ENCODE data around the gene FANCD2. TPM values are rescaled to one million over a fixed set of nuclear protein-coding genes. Genes with fewer than 3 reads are reported as not detected.
A peak's percentile ranks its signal among the peaks of the same experiment; 100 is the strongest.
"Not testable (repeated sequence)": the region's sequence is repeated elsewhere in the genome, so short reads cannot be mapped to it uniquely, and the experiment has no call there.

Gene FANCD2
- total RNA-seq, 1 donor from 2014 or later: 2.1 TPM

DNA sequence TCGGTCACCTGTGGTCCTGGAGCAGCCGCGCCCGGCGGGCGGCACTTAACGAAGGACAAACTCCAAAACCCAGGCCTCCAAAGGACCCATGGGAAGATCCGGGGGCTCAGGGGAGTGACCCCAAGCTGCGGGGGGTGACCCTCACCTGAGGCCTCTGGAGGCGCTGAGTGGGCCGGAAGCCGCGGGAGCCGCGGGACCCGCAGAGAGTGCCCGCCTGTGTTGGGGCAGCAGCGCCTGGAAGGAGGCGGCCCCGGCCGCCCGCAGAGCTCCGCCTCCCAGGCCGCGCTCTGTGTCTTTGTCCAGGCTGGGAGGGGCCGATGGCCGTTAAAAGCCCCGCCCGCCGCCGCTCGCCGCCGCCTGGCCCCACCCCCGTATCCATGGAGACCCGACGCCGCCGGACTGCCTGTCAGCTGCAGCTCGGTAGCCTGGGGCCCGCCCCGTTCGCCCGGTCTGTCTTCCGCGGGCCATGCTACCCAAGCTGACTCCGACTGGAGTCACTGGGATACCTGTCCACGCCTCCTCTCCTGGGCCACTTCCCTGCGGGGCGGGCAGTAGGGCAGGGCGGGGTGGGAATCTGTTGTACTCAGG is 15.3 kb upstream of the FANCD2 start:
- TF ChIP-seq, protein P1, sequence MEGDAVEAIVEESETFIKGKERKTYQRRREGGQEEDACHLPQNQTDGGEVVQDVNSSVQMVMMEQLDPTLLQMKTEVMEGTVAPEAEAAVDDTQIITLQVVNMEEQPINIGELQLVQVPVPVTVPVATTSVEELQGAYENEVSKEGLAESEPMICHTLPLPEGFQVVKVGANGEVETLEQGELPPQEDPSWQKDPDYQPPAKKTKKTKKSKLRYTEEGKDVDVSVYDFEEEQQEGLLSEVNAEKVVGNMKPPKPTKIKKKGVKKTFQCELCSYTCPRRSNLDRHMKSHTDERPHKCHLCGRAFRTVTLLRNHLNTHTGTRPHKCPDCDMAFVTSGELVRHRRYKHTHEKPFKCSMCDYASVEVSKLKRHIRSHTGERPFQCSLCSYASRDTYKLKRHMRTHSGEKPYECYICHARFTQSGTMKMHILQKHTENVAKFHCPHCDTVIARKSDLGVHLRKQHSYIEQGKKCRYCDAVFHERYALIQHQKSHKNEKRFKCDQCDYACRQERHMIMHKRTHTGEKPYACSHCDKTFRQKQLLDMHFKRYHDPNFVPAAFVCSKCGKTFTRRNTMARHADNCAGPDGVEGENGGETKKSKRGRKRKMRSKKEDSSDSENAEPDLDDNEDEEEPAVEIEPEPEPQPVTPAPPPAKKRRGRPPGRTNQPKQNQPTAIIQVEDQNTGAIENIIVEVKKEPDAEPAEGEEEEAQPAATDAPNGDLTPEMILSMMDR (IDR thresholded peaks at IDR 0.05; ENCODE audit: insufficient read depth, low read length, severe bottlenecking): no peak
- Histone ChIP-seq H3K4me3 (ENCODE audit: low read depth, low read length) (peak overlapping the region; percentile 59), H3K27me3 (ENCODE audit: control insufficient read depth, insufficient read depth, low read length) (no peaks in the 10 kb centered on the region), H3K36me3 (ENCODE audit: control insufficient read depth, insufficient read depth, low read length) (no peaks in the 10 kb centered on the region)
- FAIRE-seq (no peak), DNase-seq (ENCODE audit: low read depth) (peak; percentile 89)

DNA sequence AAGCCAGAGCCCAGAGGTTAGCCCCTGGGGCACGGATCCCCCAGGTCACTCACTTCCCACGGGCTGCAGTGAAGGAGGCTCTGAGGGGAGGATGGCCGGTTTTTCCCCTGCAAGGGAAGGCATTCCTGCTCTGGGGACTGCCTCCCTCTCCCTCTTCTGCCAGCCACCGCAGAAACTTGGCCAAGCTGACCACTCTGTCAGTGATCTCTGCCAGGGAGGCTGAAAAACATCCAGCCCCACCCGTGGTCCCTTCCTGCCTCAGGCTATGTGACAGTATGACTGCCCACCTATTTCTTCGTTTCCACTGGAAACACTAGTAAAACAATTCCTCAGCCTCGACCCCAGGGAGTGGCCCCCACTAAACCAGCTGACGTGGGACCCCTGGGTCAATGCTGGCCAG is 14.6 kb upstream of the FANCD2 start:
- no peaks in the 10 kb centered on the region for H3K27me3 ChIP-seq (ENCODE audit: control insufficient read depth, insufficient read depth, low read length)
- FAIRE-seq (no peak), DNase-seq (ENCODE audit: low read depth) (no peak)
- H3K4me3 ChIP-seq (ENCODE audit: low read depth, low read length): no peak overlapping the region
- TF ChIP-seq, protein P1 (IDR thresholded peaks at IDR 0.05; ENCODE audit: insufficient read depth, low read length, severe bottlenecking): no peak
- H3K36me3 ChIP-seq (ENCODE audit: control insufficient read depth, insufficient read depth, low read length): no peaks in the 10 kb centered on the region

DNA sequence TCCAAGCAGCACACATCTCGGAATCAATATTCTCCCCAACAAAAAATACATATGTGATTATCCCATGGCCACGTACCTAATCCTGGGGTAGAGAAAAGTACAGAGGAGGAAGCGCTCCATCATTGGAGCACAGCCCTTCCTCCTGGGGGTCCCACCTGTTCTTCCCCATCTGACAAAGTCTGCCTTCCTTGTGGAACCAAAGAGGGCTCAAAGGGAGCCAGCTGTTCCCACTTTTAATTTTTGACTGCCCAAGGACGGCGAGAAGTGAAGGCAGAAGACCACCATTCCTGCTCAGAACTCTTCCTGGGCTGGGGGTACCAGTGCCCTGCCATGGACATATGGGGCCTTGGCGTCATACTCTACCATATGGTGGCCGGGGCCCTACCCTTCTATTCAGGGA is 14.1 kb upstream of the FANCD2 start:
- TF ChIP-seq, protein P1 (IDR thresholded peaks at IDR 0.05; ENCODE audit: insufficient read depth, low read length, severe bottlenecking): no peak
- no peak for DNase-seq (ENCODE audit: low read depth)
- FAIRE-seq: no peak
- no peak overlapping the region for H3K4me3 ChIP-seq (ENCODE audit: low read depth, low read length)
- H3K36me3 ChIP-seq (ENCODE audit: control insufficient read depth, insufficient read depth, low read length): no peaks in the 10 kb centered on the region
- H3K27me3 ChIP-seq (ENCODE audit: control insufficient read depth, insufficient read depth, low read length): no peaks in the 10 kb centered on the region

DNA sequence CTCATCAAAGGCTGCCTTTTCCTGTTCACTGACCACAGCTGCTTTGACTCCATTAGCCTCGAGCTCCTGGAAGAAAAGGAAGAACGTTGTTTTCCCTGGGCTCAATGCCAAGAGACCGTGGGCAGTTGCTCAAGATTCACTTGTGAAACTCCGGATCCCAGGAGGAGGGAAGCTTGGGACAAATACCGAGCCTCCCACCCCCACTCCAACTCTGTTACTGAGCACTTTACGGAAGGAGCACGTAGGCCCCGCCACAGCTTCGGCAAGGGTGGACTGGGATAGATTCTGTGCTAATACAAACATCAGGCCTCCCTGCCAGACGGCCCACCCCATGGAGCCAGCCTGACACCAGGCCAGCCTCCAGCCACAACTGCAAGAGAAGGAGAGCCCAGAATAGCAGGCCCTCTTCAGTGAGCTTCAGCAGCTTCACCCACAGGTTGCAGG is 10.8 kb upstream of the FANCD2 start:
- Histone ChIP-seq H3K27me3 (ENCODE audit: control insufficient read depth, insufficient read depth, low read length) (no peaks in the 10 kb centered on the region), H3K4me3 (ENCODE audit: low read depth, low read length) (no peak overlapping the region), H3K36me3 (ENCODE audit: control insufficient read depth, insufficient read depth, low read length) (peaks cover 3% of the 10 kb centered on the region)
- DNase-seq (ENCODE audit: low read depth) (peak; percentile 56), FAIRE-seq (no peak)
- TF ChIP-seq, protein P1 (IDR thresholded peaks at IDR 0.05; ENCODE audit: insufficient read depth, low read length, severe bottlenecking): no peak

DNA sequence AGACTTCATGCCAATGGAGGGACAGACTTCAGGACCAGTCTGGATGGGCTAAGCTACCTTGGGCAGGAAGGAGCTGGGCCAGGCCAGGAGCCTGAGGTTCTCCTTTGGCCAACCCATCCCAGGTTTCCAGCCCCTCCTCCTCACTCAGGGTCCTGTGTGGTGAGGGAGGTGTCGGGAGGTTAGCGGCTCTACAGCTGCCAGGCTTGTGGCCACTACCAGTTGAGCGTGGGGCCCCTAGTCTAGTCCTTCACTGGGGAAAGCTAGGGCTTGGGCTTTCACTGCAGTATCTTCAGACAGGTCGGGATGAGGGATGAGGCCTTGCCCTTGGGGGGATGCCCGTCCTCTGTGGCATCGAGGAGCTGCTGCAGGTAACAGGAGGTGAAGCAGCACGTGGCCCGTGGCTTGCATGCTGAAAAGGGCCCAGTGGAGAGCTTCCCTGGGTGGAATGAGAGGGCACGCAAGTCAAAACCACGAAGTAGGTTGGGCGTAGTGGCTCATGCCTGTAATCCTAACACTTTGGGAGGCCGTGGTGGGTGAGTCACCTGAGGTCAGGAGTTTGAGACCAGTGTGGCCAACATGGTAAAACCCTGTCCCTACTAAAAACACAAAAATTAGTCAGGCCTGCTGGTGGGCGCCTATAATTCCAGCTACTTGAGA is 8.5 kb upstream of the FANCD2 start:
- TF ChIP-seq, protein P1 (IDR thresholded peaks at IDR 0.05; ENCODE audit: insufficient read depth, low read length, severe bottlenecking): no peak
- H3K4me3 ChIP-seq (ENCODE audit: low read depth, low read length): no peak overlapping the region
- no peaks in the 10 kb centered on the region for H3K27me3 ChIP-seq (ENCODE audit: control insufficient read depth, insufficient read depth, low read length)
- DNase-seq (ENCODE audit: low read depth): peak; percentile 29
- peaks cover 8% of the 10 kb centered on the region for H3K36me3 ChIP-seq (ENCODE audit: control insufficient read depth, insufficient read depth, low read length)
- FAIRE-seq: no peak

DNA sequence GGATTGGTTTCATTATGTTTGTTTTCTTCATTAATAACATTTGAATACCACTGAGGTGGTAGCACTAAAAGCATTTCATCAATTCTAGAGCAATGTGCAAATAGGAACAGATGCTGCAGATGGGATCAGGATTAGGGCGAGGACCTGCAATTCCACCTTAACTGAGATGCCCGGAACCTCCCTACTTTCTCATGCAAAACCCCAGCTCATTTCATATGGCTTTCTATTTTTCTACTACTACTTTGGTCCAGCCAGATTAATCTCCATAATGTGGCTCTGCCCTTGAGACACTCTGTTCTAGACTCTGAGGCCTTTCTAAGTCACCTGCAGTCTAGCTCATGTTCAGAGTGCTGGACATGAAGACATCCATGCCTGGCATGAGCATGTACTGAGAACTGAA is 7.4 kb upstream of the FANCD2 start:
- H3K36me3 ChIP-seq (ENCODE audit: control insufficient read depth, insufficient read depth, low read length); DNase-seq (ENCODE audit: low read depth); FAIRE-seq; H3K27me3 ChIP-seq (ENCODE audit: control insufficient read depth, insufficient read depth, low read length); H3K4me3 ChIP-seq (ENCODE audit: low read depth, low read length): not testable (repeated sequence)

Measured in bronchial epithelial cell (primary cell).